HAP-1 (cell line): ENCODE measurements around the gene SPHK1.

Source experiments
- DNase-seq, 2 experiments: peaks; one replicate each; pipeline ENCODE4 v3.0.0-alpha.2; 2016 to 2020; ENCODE audit warnings: low spot score in 2 of 2
- H3K27me3 ChIP-seq: fragments of 250-450 bp; sonication (Bioruptor Pico); 2 replicates; pipeline ENCODE4 v1.5.1; 2020; ENCODE audit warnings: low read depth, mild to moderate bottlenecking, moderate library complexity
- H3K36me3 ChIP-seq: fragments of 250-450 bp; sonication (Bioruptor Pico); replicated peaks from 2 replicates; pipeline ENCODE4 v1.5.1; 2020; ENCODE audit warnings: mild to moderate bottlenecking
- H3K4me1 ChIP-seq: fragments of 250-450 bp; sonication (Bioruptor Pico); 2 replicates; pipeline ENCODE4 v1.5.1; 2020; ENCODE audit warnings: mild to moderate bottlenecking
- H3K4me3 ChIP-seq: fragments of 250-450 bp; sonication (Bioruptor Pico); 2 replicates; pipeline ENCODE4 v1.5.1; 2020; ENCODE audit warnings: mild to moderate bottlenecking, moderate library complexity
- H3K9me3 ChIP-seq: fragments of 250-450 bp; sonication (Bioruptor Pico); 2 replicates; pipeline ENCODE4 v1.5.1; 2020; ENCODE audit warnings: mild to moderate bottlenecking, moderate library complexity
- in situ Hi-C: fragments of 300-500 bp; cut with MboI; formaldehyde crosslinking; loops from 3 replicates; pipeline ENCODE4 v1.14.3; 2020; ENCODE audit warnings: low sequenced_read_pairs, inconsistent platforms, mixed read lengths

Gene SPHK1

DNA sequence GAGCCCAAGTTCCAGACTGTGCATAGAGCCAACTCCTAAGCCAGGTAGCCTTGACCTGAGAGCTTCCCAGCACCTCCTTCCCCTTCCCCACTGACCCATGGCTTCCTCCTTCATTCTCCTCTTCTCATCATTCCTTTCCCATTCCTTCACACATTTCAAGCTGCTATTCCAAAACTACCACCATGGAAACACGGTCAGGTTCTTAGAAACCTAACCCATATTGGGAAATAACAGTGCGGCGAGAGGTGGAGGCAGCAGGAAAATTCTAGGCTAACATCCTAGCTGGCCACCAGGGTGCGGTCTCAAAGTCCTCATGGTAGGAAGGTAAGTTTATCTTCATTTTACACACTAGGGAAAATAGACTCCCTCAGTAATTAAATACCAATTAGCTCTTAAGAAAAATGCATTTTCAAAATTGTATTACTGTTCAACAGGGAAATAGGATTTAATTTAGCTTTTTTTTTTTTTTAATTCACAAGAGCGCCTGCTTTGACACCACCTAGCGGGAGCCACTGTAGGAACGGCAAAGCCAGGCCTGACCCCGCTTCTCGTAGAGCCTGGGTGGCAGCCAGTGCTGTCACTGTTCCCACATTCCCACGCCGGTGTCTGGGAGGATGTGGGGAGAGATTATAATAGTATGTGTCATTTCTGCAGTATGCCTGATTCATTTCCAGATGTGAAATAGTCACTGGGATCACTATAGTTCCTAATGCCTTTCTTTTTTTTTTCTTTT is 14.0 kb upstream of the SPHK1 start:
- Histone ChIP-seq H3K4me1 (peaks cover 7% of the 10 kb centered on the region), H3K36me3 (no peaks in the 10 kb centered on the region), H3K9me3 (no peaks in the 10 kb centered on the region), H3K4me3 (no peak overlapping the region), H3K27me3 (no peaks in the 10 kb centered on the region)
- no peak for DNase-seq
- in situ Hi-C loops: no loop called here

DNA sequence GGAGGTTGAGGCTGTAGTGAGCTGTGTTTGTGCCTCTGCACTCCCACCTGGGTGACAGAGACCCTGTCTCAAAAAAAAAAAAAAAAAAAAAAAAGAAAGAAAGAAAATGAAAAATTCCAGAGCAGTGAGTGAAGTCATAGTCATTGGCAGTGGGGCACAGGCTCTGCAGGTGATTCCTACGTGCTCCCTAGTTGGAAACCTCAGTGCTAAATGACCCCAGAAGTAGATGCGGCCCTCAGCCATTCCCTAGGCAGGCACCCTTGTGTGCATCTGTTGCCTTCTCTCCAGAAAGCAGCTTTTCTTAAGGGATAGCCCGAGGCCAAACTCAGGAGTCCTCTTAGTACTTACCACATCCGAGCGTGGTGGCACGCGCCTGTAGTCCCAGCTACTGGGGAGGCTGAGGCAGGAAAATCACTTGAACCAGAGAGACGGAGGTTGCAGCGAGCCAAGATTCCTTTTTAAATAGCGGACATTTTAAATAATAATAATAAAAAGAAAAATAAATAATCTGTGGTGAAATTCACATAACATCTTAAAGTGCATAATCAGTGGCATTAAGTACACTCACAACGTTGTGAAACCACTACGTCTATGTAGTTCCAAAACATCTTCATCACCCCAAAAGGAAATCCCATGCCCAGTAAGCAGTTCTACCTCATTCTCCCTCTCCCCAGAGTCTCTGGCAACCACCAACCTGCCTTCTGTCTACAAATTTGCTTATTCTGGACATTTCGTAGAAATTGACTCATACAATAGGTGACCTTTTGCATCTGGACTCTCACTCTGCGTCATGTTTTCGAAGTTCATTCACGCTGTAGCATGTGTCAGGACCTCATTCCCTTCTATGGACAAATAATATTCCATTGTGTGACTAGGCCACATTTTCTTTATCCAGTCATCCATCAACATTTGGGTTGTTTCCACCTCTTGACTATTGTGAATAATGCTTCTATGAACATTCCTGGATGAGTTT is 12.5 kb upstream of the SPHK1 start:
- Histone ChIP-seq H3K36me3 (no peaks in the 10 kb centered on the region), H3K4me3 (no peak overlapping the region), H3K27me3 (no peaks in the 10 kb centered on the region), H3K4me1 (peaks cover 11% of the 10 kb centered on the region), H3K9me3 (no peaks in the 10 kb centered on the region)
- in situ Hi-C loops: no loop called here
- DNase-seq: no peak

DNA sequence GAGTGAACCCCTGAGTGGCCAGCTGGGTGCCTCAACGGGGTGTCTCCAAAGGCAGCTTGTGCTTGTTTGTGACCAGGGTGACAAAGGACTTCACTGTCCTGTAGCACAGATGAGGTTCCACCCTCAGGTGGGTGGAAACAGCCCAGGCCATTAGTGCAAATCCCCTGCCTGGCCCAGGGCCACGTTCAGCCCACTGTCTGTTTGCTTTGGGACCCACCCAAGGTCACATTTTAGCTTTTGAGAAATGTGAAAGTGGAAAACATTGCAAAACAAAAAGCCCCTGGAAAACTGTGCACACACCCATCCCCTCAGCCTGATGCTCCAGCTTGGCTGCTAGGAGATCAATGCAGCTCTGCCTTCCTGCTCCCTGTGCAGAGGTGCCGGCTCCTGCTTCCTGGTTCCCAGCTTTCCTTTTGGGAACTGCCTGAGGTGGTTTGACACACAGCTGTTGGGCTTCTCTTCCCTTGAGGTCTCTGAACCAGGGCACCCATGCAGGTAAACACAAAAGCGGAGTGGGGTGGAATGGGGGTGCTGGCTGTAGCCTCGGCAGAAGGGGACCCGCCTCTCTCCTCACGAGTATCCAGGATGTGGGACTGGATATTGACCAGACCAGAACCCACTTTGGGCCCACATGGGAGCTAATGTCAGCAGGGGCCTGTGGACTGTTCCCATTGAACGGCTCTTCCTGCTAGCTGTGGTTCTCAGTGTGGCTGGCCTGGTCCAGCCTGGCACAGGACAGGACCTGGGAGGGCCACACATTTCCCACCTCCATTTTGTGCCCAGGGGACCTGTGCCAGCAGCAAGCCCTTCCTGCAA is 7.9 kb upstream of the SPHK1 start:
- in situ Hi-C loops: no loop called here
- peaks cover 4% of the 10 kb centered on the region for H3K4me1 ChIP-seq
- no peak overlapping the region for H3K4me3 ChIP-seq
- no peaks in the 10 kb centered on the region for H3K27me3 ChIP-seq
- H3K9me3 ChIP-seq: no peaks in the 10 kb centered on the region
- peak; percentile 23 to 55 for DNase-seq
- H3K36me3 ChIP-seq: no peaks in the 10 kb centered on the region

- in situ Hi-C loops: no loop called here
- Histone ChIP-seq H3K4me3 (no peak overlapping the region), H3K4me1 (peaks cover 9% of the 10 kb centered on the region), H3K36me3 (no peaks in the 10 kb centered on the region), H3K27me3 (no peaks in the 10 kb centered on the region), H3K9me3 (no peaks in the 10 kb centered on the region)
- no peak for DNase-seq
Observed at GRCh38 chr17:76378548-76379274, 5.7 kb upstream of the SPHK1 start.

DNA sequence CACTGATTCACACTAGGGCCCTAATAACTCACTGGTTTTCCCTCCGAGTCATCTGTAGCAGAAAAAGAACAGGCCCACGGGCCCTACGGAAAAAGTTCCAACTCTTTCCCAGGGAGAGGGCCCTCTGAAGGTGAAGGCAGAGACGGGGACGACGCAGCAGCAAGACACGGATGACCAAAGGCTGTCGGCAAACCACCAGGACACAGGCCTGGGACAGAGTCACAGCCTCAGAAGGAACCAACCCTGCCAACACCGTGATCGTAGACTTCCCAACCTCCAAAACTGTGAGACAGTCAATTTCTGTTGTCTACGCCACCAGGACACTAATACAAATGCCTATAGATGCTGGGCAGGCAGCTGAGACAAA is 5.2 kb upstream of the SPHK1 start:
- Histone ChIP-seq H3K27me3 (no peaks in the 10 kb centered on the region), H3K9me3 (no peaks in the 10 kb centered on the region), H3K4me3 (no peak overlapping the region), H3K36me3 (no peaks in the 10 kb centered on the region), H3K4me1 (peaks cover 13% of the 10 kb centered on the region)
- DNase-seq: no peak
- in situ Hi-C loops: no loop called here

GRCh38 chr17:76379646-76380376 is 4.6 kb upstream of the SPHK1 start:
- no peaks in the 10 kb centered on the region for H3K9me3 ChIP-seq
- peaks cover 13% of the 10 kb centered on the region for H3K4me1 ChIP-seq
- in situ Hi-C loops: no loop called here
- H3K36me3 ChIP-seq: no peaks in the 10 kb centered on the region
- H3K4me3 ChIP-seq: no peak overlapping the region
- H3K27me3 ChIP-seq: peaks cover 3% of the 10 kb centered on the region
- no peak for DNase-seq

- no peaks in the 10 kb centered on the region for H3K9me3 ChIP-seq
- H3K36me3 ChIP-seq: no peaks in the 10 kb centered on the region
- in situ Hi-C loops: no loop called here
- H3K27me3 ChIP-seq: peaks cover 12% of the 10 kb centered on the region
- no peak overlapping the region for H3K4me3 ChIP-seq
- DNase-seq: no peak
- peaks cover 14% of the 10 kb centered on the region for H3K4me1 ChIP-seq
Observed at GRCh38 chr17:76381633-76382350, 2.6 kb upstream of the SPHK1 start.

DNA sequence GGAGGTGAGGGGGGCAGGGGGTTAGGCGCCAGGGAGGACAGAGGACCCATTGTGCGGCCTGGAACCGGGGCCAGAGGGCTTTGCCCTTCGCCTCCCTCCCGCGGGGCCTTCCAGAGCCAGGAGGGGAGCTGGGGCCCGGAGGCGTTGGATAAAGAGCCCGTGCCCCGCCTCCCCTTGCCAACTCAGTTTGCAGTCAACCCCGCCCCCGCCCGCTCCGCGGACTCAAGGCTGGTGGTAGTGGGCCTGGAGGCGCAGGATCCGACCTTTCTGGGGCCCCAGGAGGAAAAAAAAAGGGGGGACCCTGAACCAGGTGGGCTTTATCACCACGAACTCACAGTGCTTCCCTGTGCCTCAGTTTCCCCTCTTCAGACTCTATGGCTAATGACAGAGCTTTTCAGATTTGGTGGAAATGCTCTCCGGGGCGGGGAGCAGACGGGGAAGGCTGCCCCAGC is 2.0 kb upstream of the SPHK1 start:
- DNase-seq: peak in 1 of 2 experiments; percentile 64
- Histone ChIP-seq H3K27me3 (peaks cover 12% of the 10 kb centered on the region), H3K4me1 (peaks cover 14% of the 10 kb centered on the region), H3K36me3 (no peaks in the 10 kb centered on the region; the same call in 1 of the 2 replicates), H3K4me3 (peak overlapping the region; percentile 40), H3K9me3 (no peaks in the 10 kb centered on the region)
- in situ Hi-C loops: no loop called here

GRCh38 chr17:76382803-76383545 is 1.4 kb upstream of the SPHK1 start:
- Histone ChIP-seq H3K4me1 (peaks cover 14% of the 10 kb centered on the region), H3K36me3 (no peaks in the 10 kb centered on the region; the same call in 1 of the 2 replicates), H3K9me3 (no peaks in the 10 kb centered on the region), H3K27me3 (peaks cover 12% of the 10 kb centered on the region), H3K4me3 (peak overlapping the region; percentile 40)
- peak; percentile 42 to 69 for DNase-seq
- in situ Hi-C loops: no loop called here

- Histone ChIP-seq H3K36me3 (no peaks in the 10 kb centered on the region; the same call in 1 of the 2 replicates), H3K27me3 (peaks cover 12% of the 10 kb centered on the region), H3K4me3 (peak overlapping the region; percentile 40), H3K4me1 (peaks cover 14% of the 10 kb centered on the region), H3K9me3 (no peaks in the 10 kb centered on the region)
- in situ Hi-C loops: no loop called here
- DNase-seq: peak; percentile 27 to 66
Observed at GRCh38 chr17:76383546-76384221, 725 bp upstream of the SPHK1 start.
